NCI-H1092 treated with DMSO at 0.1 percent for 48 hours (cell line): ENCODE results near the gene ARID1A.
A peak's percentile ranks its signal among the peaks of the same experiment; 100 is the strongest.

Experiments
- DNase-seq: peaks from one replicate; lab custom pipeline; 2025; lab: John Stamatoyannopoulos, UW

ARID1A gene

DNA sequence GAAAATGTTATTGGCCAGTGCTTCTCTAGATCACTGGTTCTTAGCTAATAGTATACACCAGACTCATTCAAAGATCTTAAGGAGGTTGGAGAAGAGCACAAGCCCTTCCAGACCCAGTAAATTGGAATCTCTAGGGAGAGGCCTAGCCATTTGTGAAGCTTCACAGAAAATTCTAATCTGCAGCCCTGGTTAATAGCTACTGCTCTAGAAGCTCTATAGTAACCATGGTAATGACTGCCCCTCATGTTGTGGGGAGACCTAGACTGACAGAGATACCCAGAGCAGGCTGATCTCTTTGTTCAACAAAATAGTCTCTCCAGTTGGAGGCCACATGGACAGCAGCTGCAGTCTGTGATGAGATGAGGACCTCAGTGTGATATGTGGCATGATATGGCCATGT is 31.7 kb downstream of the ARID1A start:
- no peak for DNase-seq

DNA sequence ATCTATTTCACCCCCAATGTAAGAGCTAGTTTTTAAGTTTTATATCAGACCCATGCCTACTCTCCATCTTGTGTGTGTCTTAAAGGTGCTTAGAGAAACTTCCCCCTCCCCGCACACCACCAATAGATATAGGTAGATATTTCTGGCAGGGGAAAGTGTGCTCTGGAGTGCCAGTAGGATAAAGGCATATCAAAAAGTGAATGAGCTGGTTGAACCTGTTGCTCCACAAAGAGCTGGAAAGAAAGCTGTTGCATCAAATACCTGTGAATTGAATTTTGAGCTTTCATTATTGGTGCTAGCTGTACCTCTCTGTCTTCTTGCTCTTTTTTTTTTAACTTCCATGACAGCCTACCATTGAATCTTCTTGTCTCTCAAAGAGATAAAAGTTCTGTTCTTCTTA is 32.8 kb downstream of the ARID1A start:
- no peak for DNase-seq

- DNase-seq: no peak
These were observed 33.8 kb downstream of the ARID1A start for GRCh38 chr1:26729633-26730032.

- no peak for DNase-seq
These were observed 34.9 kb downstream of the ARID1A start for GRCh38 chr1:26730695-26731094.

DNA sequence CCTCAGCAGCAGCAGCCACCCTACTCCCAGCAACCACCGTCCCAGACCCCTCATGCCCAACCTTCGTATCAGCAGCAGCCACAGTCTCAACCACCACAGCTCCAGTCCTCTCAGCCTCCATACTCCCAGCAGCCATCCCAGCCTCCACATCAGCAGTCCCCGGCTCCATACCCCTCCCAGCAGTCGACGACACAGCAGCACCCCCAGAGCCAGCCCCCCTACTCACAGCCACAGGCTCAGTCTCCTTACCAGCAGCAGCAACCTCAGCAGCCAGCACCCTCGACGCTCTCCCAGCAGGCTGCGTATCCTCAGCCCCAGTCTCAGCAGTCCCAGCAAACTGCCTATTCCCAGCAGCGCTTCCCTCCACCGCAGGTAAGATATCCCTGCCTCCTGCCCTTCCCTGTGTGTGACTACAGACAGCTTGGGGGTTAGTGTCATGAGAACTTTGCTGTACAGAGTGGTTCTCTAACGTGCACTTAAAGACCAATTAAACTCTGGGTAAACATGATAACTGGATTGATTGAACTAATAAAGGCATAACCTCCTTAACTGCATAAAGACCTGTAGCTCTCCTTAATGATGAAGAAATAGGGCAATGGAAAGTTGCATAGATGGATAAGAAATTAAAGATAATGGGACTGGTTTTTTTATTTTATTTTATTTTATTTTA is 35.6 kb downstream of the ARID1A start:
- no peak for DNase-seq

GRCh38 chr1:26733392-26733791 is 37.6 kb downstream of the ARID1A start:
- no peak for DNase-seq

DNA sequence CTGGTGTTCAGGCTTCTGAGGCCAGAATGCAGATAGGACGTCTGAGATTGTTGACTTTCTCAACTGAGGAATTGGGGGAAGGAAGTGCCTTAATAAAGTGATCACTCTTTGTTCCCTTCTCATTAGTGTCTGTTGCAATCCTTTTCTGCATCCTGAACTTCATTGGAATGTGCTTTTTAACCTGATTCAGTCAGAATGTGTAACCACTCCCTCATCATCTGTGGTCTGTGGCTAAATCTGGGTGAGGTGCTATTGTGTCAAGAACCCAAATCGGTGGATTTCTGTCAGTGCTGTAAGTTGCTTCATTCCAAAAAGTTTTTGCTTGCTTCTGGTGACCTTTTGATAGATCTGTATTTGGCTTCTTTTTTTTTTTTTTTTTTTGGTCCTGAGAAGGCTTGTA is 38.2 kb downstream of the ARID1A start:
- DNase-seq: no peak

DNA sequence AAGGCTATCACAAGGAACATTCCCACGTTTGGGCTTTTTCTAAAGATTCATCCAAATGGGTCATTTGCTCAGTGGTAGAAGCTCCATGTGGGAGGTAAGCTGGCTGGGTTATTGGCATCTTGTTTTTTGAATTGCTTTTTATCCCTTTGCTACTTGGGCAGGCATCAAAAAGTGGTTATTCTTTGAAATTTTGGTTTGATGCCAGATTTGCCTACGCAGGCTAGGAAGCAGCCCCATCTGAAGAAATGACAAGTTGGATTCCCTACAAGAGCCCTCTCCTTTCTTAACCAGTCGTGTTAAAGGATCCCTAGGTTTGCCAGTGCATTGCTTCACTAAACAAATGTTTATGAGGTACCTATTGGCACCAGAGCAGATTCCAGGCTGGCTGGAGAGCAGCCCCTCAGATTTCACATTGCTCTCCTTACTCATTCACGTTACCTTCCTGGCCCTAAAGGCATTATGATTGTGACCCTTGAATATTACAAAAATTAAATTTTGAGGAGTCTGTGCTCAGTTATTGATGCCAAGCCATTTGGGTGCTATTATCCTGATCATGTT is 38.8 kb downstream of the ARID1A start:
- no peak for DNase-seq

DNA sequence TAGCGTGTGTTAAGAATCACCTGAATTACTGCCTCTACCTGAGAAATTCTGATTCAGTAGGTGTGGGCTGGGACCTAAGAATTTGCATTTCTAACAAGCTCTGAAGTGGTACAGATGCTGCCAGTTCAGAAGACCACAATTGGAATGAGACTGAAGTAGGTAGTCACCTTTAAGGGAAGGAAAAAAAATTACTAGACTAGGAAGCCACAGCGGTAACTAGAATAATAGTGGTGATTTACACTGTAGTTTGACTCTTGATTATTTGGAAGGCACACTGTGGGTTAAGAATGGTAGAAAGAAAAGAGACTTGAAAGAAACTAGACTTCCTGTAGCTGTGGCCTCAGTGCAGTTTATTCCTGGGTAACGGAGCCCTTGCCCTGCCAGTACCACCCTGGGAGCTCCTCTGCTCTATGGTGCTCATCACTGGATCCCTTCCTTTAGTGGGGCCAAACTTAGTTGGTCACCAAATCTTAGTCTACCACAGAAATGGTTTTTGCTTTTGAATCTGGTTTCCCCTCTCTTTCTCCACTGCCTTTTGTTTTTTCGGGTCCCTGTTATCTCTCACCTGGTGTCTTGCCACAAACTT is 43.6 kb downstream of the ARID1A start:
- no peak for DNase-seq

GRCh38 chr1:26740023-26740634 is 44.3 kb downstream of the ARID1A start:
- DNase-seq: no peak

- no peak for DNase-seq
These were observed 45.1 kb downstream of the ARID1A start for GRCh38 chr1:26740952-26741351.

DNA sequence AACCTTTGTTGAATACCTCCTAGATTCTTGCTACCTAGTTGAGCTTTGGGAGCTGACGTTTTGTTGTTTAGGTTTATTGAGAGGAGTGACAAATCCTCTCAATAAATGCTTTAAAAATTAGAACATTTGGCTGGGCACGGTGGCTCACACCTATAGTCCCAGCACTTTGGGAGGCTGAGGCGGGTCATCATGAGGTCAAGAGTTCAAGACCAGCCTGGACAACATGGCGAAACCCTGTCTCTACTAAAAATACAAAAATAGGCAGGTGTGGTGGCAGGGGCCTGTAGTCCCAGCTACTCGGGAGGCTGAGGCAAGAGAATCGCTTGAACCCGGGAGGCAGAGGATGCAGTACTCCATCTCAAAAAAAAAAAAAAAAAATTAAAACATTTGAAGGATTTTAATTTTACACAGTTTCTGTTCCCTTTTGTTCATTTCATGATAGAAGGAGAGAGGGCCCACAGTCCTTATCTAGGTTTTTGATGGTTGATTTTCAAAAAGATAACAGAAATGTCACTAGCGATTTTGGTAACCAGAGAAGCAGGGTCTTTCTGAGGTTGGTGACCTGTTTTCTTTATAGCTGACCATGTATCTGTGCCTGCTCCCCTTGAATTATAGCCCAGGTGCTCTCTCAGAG is 47.7 kb downstream of the ARID1A start:
- DNase-seq: no peak

DNA sequence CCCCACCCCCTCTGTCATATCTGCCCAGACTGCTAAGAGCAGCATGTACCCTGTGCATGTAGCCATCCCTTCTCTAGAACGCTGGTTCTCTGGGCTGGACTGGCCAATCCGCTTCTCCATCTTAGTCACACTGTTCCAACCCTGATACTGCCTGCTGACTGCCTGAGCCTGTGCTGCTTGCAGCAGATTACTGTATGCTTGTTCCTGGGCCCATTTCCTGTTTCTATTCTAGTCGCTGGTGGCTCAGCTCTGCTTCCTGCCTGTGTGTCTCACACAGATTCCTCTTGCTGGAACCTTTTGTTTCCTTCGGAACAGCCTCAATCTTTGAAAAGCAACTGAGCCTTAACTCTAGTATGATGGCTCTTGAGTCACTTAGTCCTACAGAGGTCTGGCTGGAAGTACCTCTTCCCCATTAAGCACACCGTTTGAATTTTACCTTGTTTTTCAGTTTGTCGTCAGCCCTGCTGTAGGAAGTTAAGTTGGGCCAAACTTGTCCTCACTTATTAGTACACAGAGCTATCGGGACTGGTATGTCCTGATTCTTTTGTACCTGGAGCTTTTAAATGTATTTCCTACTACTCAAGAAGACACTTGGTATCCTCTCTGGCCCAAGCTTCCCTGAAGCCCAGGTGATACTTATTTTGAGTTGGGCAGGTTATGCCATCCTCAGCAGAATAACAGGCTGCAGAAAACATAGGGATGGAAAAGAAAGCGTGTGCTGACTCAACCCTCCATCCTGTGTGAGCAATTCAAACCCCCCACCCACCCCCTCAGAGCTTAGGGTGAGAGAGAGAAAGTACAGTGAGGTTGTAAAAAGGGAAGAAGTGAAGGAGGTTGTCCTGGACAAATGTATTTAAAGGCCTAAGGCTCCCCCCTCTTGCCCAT is 48.5 kb downstream of the ARID1A start:
- DNase-seq: peak; percentile 12

DNA sequence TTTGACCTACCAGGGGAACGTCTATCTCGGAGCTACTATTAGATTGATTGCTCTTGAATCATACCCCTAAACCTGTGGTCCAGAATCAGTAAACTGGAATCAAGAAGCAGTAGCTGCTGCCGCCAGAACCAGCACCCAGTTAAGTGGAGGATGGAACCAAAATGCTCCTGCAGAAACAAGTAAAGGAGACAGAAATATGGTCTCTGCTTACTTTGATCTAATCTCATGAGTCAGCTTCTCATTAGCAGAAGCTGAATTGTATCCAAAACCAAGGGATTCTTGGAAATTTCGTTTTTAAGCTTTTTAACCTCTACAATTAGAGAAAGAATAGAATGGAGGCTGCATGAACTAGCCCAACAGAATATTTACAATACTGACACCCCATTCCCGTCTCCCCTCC is 49.4 kb downstream of the ARID1A start:
- no peak for DNase-seq

DNA sequence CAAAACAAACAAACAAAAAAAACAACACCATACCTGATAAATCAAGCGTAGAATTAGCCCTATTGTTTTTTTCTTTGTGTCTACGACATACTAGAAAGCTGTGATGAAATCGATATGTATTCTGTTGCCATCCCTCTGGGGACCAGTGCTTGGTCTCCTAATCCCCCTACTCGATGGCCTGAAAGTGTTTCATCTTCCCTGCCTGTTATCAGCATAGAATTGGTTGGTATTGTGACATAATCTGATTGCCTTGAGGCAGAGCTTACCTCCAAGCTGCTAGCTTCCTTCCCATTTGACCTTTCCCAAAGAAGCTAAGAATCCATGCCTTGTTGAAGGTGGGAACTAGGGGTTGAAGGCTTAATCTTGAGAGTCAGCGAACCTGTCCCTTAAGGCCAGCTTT is 51.2 kb downstream of the ARID1A start:
- DNase-seq: no peak

- DNase-seq: no peak
These were observed 52.5 kb downstream of the ARID1A start for GRCh38 chr1:26748351-26748750.

- DNase-seq: no peak
These were observed 53.6 kb downstream of the ARID1A start for GRCh38 chr1:26749458-26749857.

DNA sequence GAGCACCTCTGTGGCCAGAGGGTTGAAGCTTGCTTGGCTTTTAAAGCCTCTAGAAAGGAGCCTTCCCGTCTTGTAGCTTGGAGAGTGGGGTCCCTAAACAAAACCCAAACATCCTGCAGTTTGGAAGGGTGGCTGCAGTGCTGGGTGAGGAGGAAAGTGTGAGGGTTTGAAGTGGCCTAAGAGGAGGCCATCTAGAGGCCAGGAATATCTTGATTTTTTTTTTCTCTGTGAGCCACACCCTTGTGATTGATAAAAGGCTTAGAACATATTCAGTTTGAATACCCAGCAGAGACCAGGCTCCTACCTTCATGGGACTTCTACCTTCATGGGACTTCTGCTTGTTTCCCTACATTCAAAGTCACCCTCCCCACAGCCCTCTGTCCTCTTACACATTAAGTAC is 54.6 kb downstream of the ARID1A start:
- DNase-seq: no peak

GRCh38 chr1:26752519-26752918 is 56.7 kb downstream of the ARID1A start:
- no peak for DNase-seq

GRCh38 chr1:26754086-26754874 is 58.5 kb downstream of the ARID1A start:
- no peak for DNase-seq

- no peak for DNase-seq
These were observed 62.5 kb downstream of the ARID1A start for GRCh38 chr1:26758358-26758757.
